ENCODE results near the gene MAGI1.

The MAGI1 gene

DNA sequence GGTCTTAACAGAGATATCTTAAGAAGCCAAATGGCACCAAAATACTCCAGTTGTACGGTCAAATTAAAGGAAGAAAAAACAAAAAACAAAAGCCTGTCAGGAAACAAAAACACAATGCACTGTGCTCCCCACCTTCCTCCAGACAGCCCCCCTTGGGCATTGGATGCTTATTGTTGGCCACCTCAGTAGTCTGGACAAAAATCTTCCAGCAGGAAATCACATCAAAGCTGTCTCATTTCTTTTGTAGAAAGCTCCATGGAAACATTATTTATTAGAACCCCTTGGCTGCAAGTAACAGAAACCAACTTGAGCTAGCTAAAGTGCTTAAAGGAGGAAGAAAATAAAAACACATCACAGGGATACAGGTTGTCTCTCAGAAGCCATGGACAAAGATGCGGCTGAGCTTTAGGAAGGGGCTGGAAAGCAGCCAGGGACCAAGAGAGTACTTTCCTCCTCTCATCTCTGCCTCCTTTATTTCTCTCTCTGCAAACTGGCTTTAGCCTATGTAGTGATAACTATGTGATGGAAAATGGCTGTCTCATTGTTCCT lies 699.5 kb downstream of the MAGI1 start:
- TF ChIP-seq, protein P1, sequence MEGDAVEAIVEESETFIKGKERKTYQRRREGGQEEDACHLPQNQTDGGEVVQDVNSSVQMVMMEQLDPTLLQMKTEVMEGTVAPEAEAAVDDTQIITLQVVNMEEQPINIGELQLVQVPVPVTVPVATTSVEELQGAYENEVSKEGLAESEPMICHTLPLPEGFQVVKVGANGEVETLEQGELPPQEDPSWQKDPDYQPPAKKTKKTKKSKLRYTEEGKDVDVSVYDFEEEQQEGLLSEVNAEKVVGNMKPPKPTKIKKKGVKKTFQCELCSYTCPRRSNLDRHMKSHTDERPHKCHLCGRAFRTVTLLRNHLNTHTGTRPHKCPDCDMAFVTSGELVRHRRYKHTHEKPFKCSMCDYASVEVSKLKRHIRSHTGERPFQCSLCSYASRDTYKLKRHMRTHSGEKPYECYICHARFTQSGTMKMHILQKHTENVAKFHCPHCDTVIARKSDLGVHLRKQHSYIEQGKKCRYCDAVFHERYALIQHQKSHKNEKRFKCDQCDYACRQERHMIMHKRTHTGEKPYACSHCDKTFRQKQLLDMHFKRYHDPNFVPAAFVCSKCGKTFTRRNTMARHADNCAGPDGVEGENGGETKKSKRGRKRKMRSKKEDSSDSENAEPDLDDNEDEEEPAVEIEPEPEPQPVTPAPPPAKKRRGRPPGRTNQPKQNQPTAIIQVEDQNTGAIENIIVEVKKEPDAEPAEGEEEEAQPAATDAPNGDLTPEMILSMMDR (IDR thresholded peaks at IDR 0.05; ENCODE audit: low read depth, low read length), result no peak
- no peak for DNase-seq (ENCODE audit: extremely low read depth, low read depth)

- DNase-seq (ENCODE audit: extremely low read depth, low read depth), result no peak
- TF ChIP-seq, protein P1 (IDR thresholded peaks at IDR 0.05; ENCODE audit: low read depth, low read length), result no peak
These were observed 700.1 kb downstream of the MAGI1 start for GRCh38 chr3:65338571-65338970.

GRCh38 chr3:65335587-65335986 lies 703.1 kb downstream of the MAGI1 start:
- no peak for DNase-seq (ENCODE audit: extremely low read depth, low read depth)
- TF ChIP-seq, protein P1 (IDR thresholded peaks at IDR 0.05; ENCODE audit: low read depth, low read length), result no peak

GRCh38 chr3:65334045-65334665 lies 704.6 kb downstream of the MAGI1 start:
- no peak for DNase-seq (ENCODE audit: extremely low read depth, low read depth)
- TF ChIP-seq, protein P1 (IDR thresholded peaks at IDR 0.05; ENCODE audit: low read depth, low read length), result peak; percentile 50

DNA sequence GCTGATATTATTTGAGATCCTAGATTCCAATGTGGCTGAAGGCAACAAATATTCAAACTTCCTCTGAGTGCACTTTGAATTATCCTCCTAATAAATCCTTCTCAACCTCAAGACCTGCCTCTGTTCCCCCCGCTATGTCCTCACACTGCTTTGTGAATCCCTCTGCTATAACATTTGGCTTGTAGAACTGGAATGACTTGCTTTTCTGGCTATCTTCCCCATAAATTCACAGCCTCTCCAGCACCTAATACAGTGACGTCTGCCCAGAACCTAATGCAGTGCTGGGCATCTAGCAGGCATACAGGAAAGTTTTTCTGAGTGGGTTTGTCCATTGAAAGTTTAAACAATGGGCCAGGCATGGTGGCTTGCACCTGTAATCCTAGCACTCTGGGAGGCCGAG lies 707.0 kb downstream of the MAGI1 start:
- TF ChIP-seq, protein P1 (IDR thresholded peaks at IDR 0.05; ENCODE audit: low read depth, low read length), result no peak
- no peak for DNase-seq (ENCODE audit: extremely low read depth, low read depth)

- TF ChIP-seq, protein P1 (IDR thresholded peaks at IDR 0.05; ENCODE audit: low read depth, low read length), result no peak
- no peak for DNase-seq (ENCODE audit: extremely low read depth, low read depth)
These were observed 708.6 kb downstream of the MAGI1 start for GRCh38 chr3:65330072-65330471.

GRCh38 chr3:65328148-65328547 lies 710.6 kb downstream of the MAGI1 start:
- TF ChIP-seq, protein P1 (IDR thresholded peaks at IDR 0.05; ENCODE audit: low read depth, low read length), result no peak

More at GRCh38 chr3:65328148-65328547, 710.6 kb downstream of the MAGI1 start:
- DNase-seq (ENCODE audit: extremely low read depth, low read depth), result no peak
